Neural cell (in vitro differentiated cells): ENCODE results near the gene ATXN2. TPM values are rescaled to one million over a fixed set of nuclear protein-coding genes. Genes with fewer than 3 reads are reported as not detected.

Source experiments
- H2AFZ ChIP-seq: fragments of 200-600, 300-800 bp; sonication (generic), shearing (Covaris generic); 2 replicates; pipeline ENCODE4 v1.6.0; 2014; ENCODE audit warnings: low read depth, mild to moderate bottlenecking, antibody characterized with exemption, low read length, moderate library complexity
- H3F3A ChIP-seq: fragments of 200-600 bp; shearing (Covaris generic); 2 replicates; pipeline ENCODE4 v1.6.1; 2016; ENCODE audit warnings: mild to moderate bottlenecking, moderate library complexity, mixed read lengths, antibody characterized with exemption, low read length; ENCODE audit not compliant: insufficient read depth, poor library complexity, severe bottlenecking
- H3K27ac ChIP-seq: fragments of 200-600, 300-800 bp; sonication (generic), shearing (Covaris generic); 2 replicates; pipeline ENCODE4 v1.5.1; 2014; ENCODE audit warnings: mild to moderate bottlenecking, low read length, moderate library complexity
- H3K27me3 ChIP-seq: fragments of 300-800, 200-600 bp; sonication (generic), shearing (Covaris generic); 2 replicates; pipeline ENCODE4 v1.6.0; 2014; ENCODE audit warnings: mild to moderate bottlenecking, low read depth, low read length, moderate library complexity; ENCODE audit not compliant: insufficient read depth
- H3K36me3 ChIP-seq: fragments of 300-800, 200-600 bp; sonication (generic), shearing (Covaris generic); 2 replicates; pipeline ENCODE4 v1.5.1; 2014; ENCODE audit warnings: mild to moderate bottlenecking, antibody characterized with exemption, low read length, moderate library complexity; ENCODE audit not compliant: insufficient read depth
- H3K4me2 ChIP-seq: fragments of 300-800, 200-600 bp; sonication (generic), shearing (Covaris generic); 2 replicates; pipeline ENCODE4 v1.6.0; 2014; ENCODE audit warnings: mild to moderate bottlenecking, low read length
- H3K4me3 ChIP-seq: fragments of 300-800, 200-600 bp; sonication (generic), shearing (Covaris generic); 2 replicates; pipeline ENCODE4 v1.5.1; 2014; ENCODE audit warnings: mild to moderate bottlenecking, low read length, moderate library complexity
- H3K79me2 ChIP-seq: fragments of 200-600 bp; shearing (Covaris generic); replicated peaks from 2 replicates; pipeline ENCODE4 v1.6.0; 2014; ENCODE audit warnings: mild to moderate bottlenecking, low read length, moderate library complexity; ENCODE audit not compliant: insufficient read depth
- H3K9ac ChIP-seq: fragments of 300-800, 200-600 bp; sonication (generic), shearing (Covaris generic); 2 replicates; pipeline ENCODE4 v1.6.1; 2016; ENCODE audit warnings: mild to moderate bottlenecking, low read length, mixed read lengths
- H3K9me2 ChIP-seq: fragments of 200-600 bp; shearing (Covaris generic); 2 replicates; pipeline ENCODE4 v1.6.1; 2016; ENCODE audit warnings: mild to moderate bottlenecking, low read length, mixed read lengths; ENCODE audit not compliant: insufficient read depth
- H3K9me3 ChIP-seq: fragments of 200-600, 300-800 bp; sonication (generic), shearing (Covaris generic); 2 replicates; pipeline ENCODE4 v1.6.1; 2016; ENCODE audit warnings: mild to moderate bottlenecking, mixed run types, low read length, moderate library complexity, mixed read lengths
- H4K20me1 ChIP-seq: fragments of 200-600 bp; shearing (Covaris generic); 2 replicates; pipeline ENCODE4 v1.6.1; 2016; ENCODE audit warnings: mild to moderate bottlenecking, mixed run types; ENCODE audit not compliant: insufficient read depth
- CTCF ChIP-seq: fragments of 450-650 bp; IDR thresholded peaks from 2 replicates; pipeline ENCODE4 v1.5.1; 2014; ENCODE audit warnings: antibody characterized with exemption, mild to moderate bottlenecking, moderate library complexity; ENCODE audit not compliant: poor library complexity, severe bottlenecking
- EP300 ChIP-seq: fragments of 450-650 bp; conservative IDR thresholded peaks from 2 replicates; pipeline ENCODE4 v1.6.1; 2014; ENCODE audit warnings: antibody characterized with exemption, mild to moderate bottlenecking, moderate library complexity; ENCODE audit not compliant: poor library complexity, severe bottlenecking
- EZH2 ChIP-seq: fragments of 200-600, 300-800 bp; shearing (Covaris generic), sonication (generic); IDR thresholded peaks from 2 replicates; pipeline ENCODE4 v1.6.1; 2014; ENCODE audit warnings: antibody characterized with exemption, low read length, borderline replicate concordance, mild to moderate bottlenecking; ENCODE audit not compliant: insufficient read depth, poor library complexity, severe bottlenecking
- MXI1 ChIP-seq: fragments of 450-650 bp; conservative IDR thresholded peaks from 2 replicates; pipeline ENCODE4 v1.6.1; 2014; ENCODE audit warnings: antibody characterized with exemption, mild to moderate bottlenecking; ENCODE audit not compliant: poor library complexity, severe bottlenecking
- POLR2AphosphoS5 ChIP-seq: IDR thresholded peaks from 2 replicates; pipeline ENCODE4 v1.6.1; 2012
- RAD21 ChIP-seq: fragments of 450-650 bp; conservative IDR thresholded peaks from 2 replicates; pipeline ENCODE4 v1.6.1; 2014; ENCODE audit warnings: antibody characterized with exemption, mild to moderate bottlenecking, moderate library complexity
- REST ChIP-seq: IDR thresholded peaks from 2 replicates; pipeline ENCODE4 v1.6.1; 2012; ENCODE audit warnings: borderline replicate concordance
- SMC3 ChIP-seq: fragments of 450-650 bp; conservative IDR thresholded peaks from 2 replicates; pipeline ENCODE4 v1.6.1; 2014; ENCODE audit warnings: antibody characterized with exemption, mild to moderate bottlenecking, moderate library complexity; ENCODE audit not compliant: poor library complexity
- TAF1 ChIP-seq: IDR thresholded peaks from 2 replicates; pipeline ENCODE4 v1.6.1; 2012; ENCODE audit warnings: low read depth
- polyA plus RNA-seq: library from polyadenylated mRNA; depleted of rRNA; stranded (reverse); fragments of >200 nt; gene quantifications from 2 replicates; pipeline ENCODE4 v1.2.3, GENCODE V29; 2014

Gene ATXN2
- polyA plus RNA-seq, 1 donor from 2014 or later = 12.6 TPM

GRCh38 chr12:111455448-111456320 is 143.4 kb downstream of the ATXN2 start:
- no peak overlapping the region for H2AFZ ChIP-seq
- H3K79me2 ChIP-seq = no peaks in the 10 kb centered on the region
- H3K27ac ChIP-seq = no peak overlapping the region
- no peak for TF ChIP-seq CTCF
- H3K9ac ChIP-seq = no peak overlapping the region
- no peaks in the 10 kb centered on the region for H3K9me3 ChIP-seq
- H3F3A ChIP-seq = no peaks in the 10 kb centered on the region
- H3K27me3 ChIP-seq = no peaks in the 10 kb centered on the region
- H3K36me3 ChIP-seq = peaks cover 9% of the 10 kb centered on the region
- no peak overlapping the region for H3K4me3 ChIP-seq
- H3K4me2 ChIP-seq = no peak overlapping the region
- no peaks in the 10 kb centered on the region for H4K20me1 ChIP-seq
- no peaks in the 10 kb centered on the region for H3K9me2 ChIP-seq

GRCh38 chr12:111454716-111455447 is 144.2 kb downstream of the ATXN2 start:
- no peak overlapping the region for H2AFZ ChIP-seq
- no peak overlapping the region for H3K4me3 ChIP-seq
- H3K9ac ChIP-seq = no peak overlapping the region
- H3K27ac ChIP-seq = no peak overlapping the region
- H3K9me2 ChIP-seq = no peaks in the 10 kb centered on the region
- peaks cover 9% of the 10 kb centered on the region for H3K36me3 ChIP-seq
- H3K79me2 ChIP-seq = no peaks in the 10 kb centered on the region
- no peak overlapping the region for H3K4me2 ChIP-seq
- H3K27me3 ChIP-seq = no peaks in the 10 kb centered on the region
- no peaks in the 10 kb centered on the region for H3F3A ChIP-seq
- H4K20me1 ChIP-seq = no peaks in the 10 kb centered on the region
- no peaks in the 10 kb centered on the region for H3K9me3 ChIP-seq
- TF ChIP-seq TAF1 (no peak), RAD21 (no peak), EP300 (no peak), REST (no peak), MXI1 (no peak), SMC3 (no peak), CTCF (no peak), POLR2AphosphoS5 (no peak), EZH2 (no peak)
